Measurements from ENCODE around the gene SELENOF. TPM values are rescaled to one million over a fixed set of nuclear protein-coding genes. Genes with fewer than 3 reads are reported as not detected.

The SELENOF gene
- total RNA-seq, 4 donors from 2014 or later = 32.0 to 130 (median 77.9) TPM

DNA sequence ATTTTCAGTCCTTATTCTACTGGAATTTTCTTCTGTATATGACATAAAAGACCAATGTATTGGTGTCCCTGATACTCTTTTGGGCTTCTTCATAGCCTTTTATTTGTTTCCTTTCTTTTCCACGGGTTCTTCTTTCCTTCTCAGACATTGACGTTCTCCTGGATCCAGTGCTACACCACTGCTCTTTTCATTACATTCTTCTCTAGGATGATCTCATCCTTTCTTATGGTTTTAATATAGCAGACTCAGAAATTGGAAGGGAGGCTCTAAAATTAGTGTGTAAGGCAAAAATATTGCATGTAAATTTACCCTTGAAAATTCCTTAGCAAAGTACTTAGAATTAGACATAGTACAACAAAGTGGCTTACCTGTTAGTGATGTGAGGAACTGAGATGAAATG is 65.3 kb downstream of the SELENOF start:
- intact Hi-C loops (cut with DNase I; ENCODE audit: low total_unique reads) = no loop called here
- Histone ChIP-seq H3K4me3 (no peak overlapping the region), H3K4me1 (no peaks in the 10 kb centered on the region), H3K27me3 (no peaks in the 10 kb centered on the region), H3K9me3 (no peaks in the 10 kb centered on the region), H3K36me3 (no peaks in the 10 kb centered on the region), H3K27ac (no peak overlapping the region)
- 71 to 88% methylated on average over 2 of the region's 2 CpGs for WGBS, 2 donors (ENCODE audit: low coverage in 1 of 2)
- TF ChIP-seq POLR2A (IDR thresholded peaks at IDR 0.05) = no peak
- TF ChIP-seq, protein P1, sequence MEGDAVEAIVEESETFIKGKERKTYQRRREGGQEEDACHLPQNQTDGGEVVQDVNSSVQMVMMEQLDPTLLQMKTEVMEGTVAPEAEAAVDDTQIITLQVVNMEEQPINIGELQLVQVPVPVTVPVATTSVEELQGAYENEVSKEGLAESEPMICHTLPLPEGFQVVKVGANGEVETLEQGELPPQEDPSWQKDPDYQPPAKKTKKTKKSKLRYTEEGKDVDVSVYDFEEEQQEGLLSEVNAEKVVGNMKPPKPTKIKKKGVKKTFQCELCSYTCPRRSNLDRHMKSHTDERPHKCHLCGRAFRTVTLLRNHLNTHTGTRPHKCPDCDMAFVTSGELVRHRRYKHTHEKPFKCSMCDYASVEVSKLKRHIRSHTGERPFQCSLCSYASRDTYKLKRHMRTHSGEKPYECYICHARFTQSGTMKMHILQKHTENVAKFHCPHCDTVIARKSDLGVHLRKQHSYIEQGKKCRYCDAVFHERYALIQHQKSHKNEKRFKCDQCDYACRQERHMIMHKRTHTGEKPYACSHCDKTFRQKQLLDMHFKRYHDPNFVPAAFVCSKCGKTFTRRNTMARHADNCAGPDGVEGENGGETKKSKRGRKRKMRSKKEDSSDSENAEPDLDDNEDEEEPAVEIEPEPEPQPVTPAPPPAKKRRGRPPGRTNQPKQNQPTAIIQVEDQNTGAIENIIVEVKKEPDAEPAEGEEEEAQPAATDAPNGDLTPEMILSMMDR (IDR thresholded peaks at IDR 0.05) = no peak
- no peak for TF ChIP-seq EP300 (IDR thresholded peaks at IDR 0.05; ENCODE audit: low read depth)
- no peak for TF ChIP-seq POLR2AphosphoS5 (IDR thresholded peaks at IDR 0.05)
- in situ Hi-C loops (cut with MboI; ENCODE audit: low pct_ligation_motif_present in 1 of 4, low pct_unique_long_range_greater_than_20kb in 1 of 4, low sequenced_read_pairs in 3 of 4) = loop anchor here (10.0 to 25.0 kb wide), 4 partner anchors 106 to 239 kb away; no protein-coding TSS in a partner anchor
- DNase-seq = no peak

DNA sequence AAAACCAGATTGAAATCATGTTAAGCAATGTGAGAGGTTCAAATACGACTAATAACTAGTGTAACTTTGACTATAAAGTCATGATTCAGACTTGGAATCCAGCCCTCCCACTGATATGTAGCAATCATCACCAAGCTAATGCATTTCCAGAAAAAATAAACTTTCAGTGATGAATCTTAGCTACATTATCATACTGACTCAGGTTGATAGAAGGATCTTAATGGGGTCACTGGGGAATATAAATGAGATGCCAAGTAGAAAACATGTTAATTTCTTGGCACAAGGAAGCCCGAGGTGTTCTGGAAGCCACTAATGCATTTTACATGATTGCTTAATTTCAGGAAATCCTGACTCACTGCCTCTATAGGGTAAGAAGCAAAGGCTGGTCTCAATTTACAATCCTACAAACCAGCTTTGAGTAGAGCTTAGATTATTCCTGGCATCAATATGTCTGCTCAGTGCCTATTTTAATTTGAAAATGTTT is 67.7 kb downstream of the SELENOF start:
- H3K36me3 ChIP-seq = no peaks in the 10 kb centered on the region
- H3K4me3 ChIP-seq = no peak overlapping the region
- H3K27me3 ChIP-seq = no peaks in the 10 kb centered on the region
- no peaks in the 10 kb centered on the region for H3K9me3 ChIP-seq
- in situ Hi-C loops (cut with MboI; ENCODE audit: low pct_ligation_motif_present in 1 of 4, low pct_unique_long_range_greater_than_20kb in 1 of 4, low sequenced_read_pairs in 3 of 4) (loop anchor here (10.0 to 25.0 kb wide), 4 partner anchors 109 to 241 kb away; no protein-coding TSS in a partner anchor), intact Hi-C loops (cut with DNase I; ENCODE audit: low total_unique reads) (no loop called here)
- no peaks in the 10 kb centered on the region for H3K4me1 ChIP-seq
- no peak overlapping the region for H3K27ac ChIP-seq
- TF ChIP-seq, protein P1 (IDR thresholded peaks at IDR 0.05) = no peak
- TF ChIP-seq EP300 (IDR thresholded peaks at IDR 0.05; ENCODE audit: low read depth) = no peak
- TF ChIP-seq POLR2A (IDR thresholded peaks at IDR 0.05) = no peak
- no peak for TF ChIP-seq POLR2AphosphoS5 (IDR thresholded peaks at IDR 0.05)
- no peak for DNase-seq
- WGBS, 2 donors (ENCODE audit: low coverage in 1 of 2) = 41 to 44% methylated on average over 2 of the region's 2 CpGs

DNA sequence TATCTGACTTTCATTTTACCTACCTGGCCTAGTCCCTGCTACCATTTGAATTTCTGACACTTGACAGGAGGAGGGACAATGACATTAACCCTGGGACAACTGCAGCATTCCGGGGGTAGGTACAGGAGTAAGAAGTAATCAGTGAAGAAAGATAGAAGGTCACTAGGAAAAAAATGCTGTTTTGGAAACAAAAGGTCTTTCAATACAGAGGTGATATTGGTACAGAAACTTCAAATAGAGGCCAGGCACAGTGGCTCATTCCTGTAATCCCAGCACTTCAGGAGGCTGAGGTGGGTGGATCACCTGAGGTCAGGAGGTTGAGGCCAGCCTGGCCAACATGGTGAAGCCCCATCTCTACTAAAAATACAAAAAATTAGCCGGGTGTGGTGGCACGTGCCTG is 68.4 kb downstream of the SELENOF start:
- H3K36me3 ChIP-seq = no peaks in the 10 kb centered on the region
- no peaks in the 10 kb centered on the region for H3K4me1 ChIP-seq
- 81% methylated on average over 3 of the region's 3 CpGs; no CpG with 5 or more reads in 1 of the 2 donors for WGBS, 2 donors (ENCODE audit: low coverage in 1 of 2)
- DNase-seq = no peak
- no peaks in the 10 kb centered on the region for H3K27me3 ChIP-seq
- H3K27ac ChIP-seq = no peak overlapping the region
- intact Hi-C loops (cut with DNase I; ENCODE audit: low total_unique reads) (no loop called here), in situ Hi-C loops (cut with MboI; ENCODE audit: low pct_ligation_motif_present in 1 of 4, low pct_unique_long_range_greater_than_20kb in 1 of 4, low sequenced_read_pairs in 3 of 4) (loop anchor here (10.0 to 25.0 kb wide), 4 partner anchors 109 to 242 kb away; no protein-coding TSS in a partner anchor)
- TF ChIP-seq POLR2A (IDR thresholded peaks at IDR 0.05) = no peak
- TF ChIP-seq, protein P1 (IDR thresholded peaks at IDR 0.05) = no peak
- TF ChIP-seq EP300 (IDR thresholded peaks at IDR 0.05; ENCODE audit: low read depth) = no peak
- TF ChIP-seq POLR2AphosphoS5 (IDR thresholded peaks at IDR 0.05) = no peak
- H3K4me3 ChIP-seq = no peak overlapping the region
- no peaks in the 10 kb centered on the region for H3K9me3 ChIP-seq

DNA sequence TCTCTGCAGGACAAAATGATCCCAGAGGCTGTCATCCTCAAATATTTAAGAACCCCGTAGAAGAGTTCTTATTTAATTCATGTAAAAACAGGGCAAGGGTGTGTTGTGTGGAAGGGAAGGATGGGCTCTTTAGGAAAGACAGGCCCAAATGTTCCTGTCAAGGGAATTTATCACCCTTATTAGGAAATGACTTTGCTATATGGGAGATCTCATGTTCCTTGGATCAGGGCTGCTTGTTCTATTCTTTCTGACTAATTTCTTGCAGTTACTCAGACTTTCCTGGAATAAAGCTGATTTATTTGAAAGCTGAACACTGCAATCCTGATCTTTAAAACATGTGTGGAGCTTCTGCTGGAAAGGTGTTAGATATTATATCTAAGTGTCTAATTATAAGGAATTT is 72.8 kb downstream of the SELENOF start:
- Histone ChIP-seq H3K4me3 (no peak overlapping the region), H3K4me1 (no peaks in the 10 kb centered on the region), H3K36me3 (no peaks in the 10 kb centered on the region), H3K27me3 (no peaks in the 10 kb centered on the region), H3K27ac (no peak overlapping the region), H3K9me3 (no peaks in the 10 kb centered on the region)
- TF ChIP-seq POLR2A (IDR thresholded peaks at IDR 0.05) (no peak), EP300 (IDR thresholded peaks at IDR 0.05; ENCODE audit: low read depth) (no peak), POLR2AphosphoS5 (IDR thresholded peaks at IDR 0.05) (no peak)
- TF ChIP-seq, protein P1 (IDR thresholded peaks at IDR 0.05) = no peak
- no peak for DNase-seq
- intact Hi-C loops (cut with DNase I; ENCODE audit: low total_unique reads) (no loop called here), in situ Hi-C loops (cut with MboI; ENCODE audit: low pct_ligation_motif_present in 1 of 4, low pct_unique_long_range_greater_than_20kb in 1 of 4, low sequenced_read_pairs in 3 of 4) (loop anchor here (10.0 to 25.0 kb wide), 4 partner anchors 114 to 246 kb away; no protein-coding TSS in a partner anchor)
- 38 to 73% methylated on average over 1 of the region's 1 CpG for WGBS, 2 donors (ENCODE audit: low coverage in 1 of 2)
